Left cardiac atrium (tissue), 4 donors: ENCODE results near the gene SLPI. TPM values are rescaled to one million over a fixed set of nuclear protein-coding genes. Genes with fewer than 3 reads are reported as not detected.

Source experiments
- ATAC-seq, 2 donors: fragments of 200-7000 bp; cut with Tn5 transposase; one replicate each; pipeline ENCODE4 v1.9.1; 2020; ENCODE audit warnings: mild to moderate bottlenecking in 2 of 2, moderate library complexity in 2 of 2
- DNase-seq: peaks from one replicate; pipeline ENCODE4 v3.0.0-alpha.2; 2020
- intact Hi-C, 2 donors: fragments of 100-400 bp; cut with DNase I; formaldehyde crosslinking; loops; one replicate each; pipeline versions ENCODE4 v1.14.1 to v1.15.1; 2022 to 2023
- total RNA-seq, 2 donors: library from RNA; stranded (reverse); fragmentation: NEBNext Ultra II Directional; extraction: Animal tissue kit (Norgen Biotek cat#: 25700); gene quantifications; one replicate each; pipeline ENCODE4 v1.2.1, GENCODE V29; 2021
- donor health status: DM: no; HTN: yes; CAD: no.
- donor health status: DM: no; HTN: yes; CAD: no; lungs with severe emphysema.
- donor health status: DM: yes; HTN: yes; CAD: no.
- donor health status: Dilated cardiomyopathy.

SLPI gene
- total RNA-seq, 2 donors from 2014 or later = 44.2 to 86.7 TPM

DNA sequence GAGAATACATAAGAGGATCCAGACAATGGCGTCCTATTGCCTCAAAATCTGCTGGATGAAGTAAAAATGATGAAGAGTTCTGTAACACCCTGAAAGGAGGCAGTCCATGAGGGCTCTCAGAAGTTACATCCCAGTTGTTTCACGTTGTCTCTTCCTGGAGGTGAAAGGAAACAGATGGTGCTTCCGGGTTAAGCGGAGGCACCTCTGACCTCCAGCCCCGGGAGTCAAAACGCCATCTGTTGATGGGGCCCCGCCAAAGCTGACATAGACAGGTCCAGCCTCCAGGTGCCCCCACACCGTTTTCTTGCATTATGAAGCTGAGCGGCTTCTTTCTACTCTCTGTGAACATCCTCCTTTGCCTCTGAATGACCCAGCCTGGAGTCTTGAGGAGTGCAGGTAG lies 23.7 kb downstream of the SLPI start:
- ATAC-seq (no peak), DNase-seq (no peak)
- intact Hi-C loops = no loop called here

DNA sequence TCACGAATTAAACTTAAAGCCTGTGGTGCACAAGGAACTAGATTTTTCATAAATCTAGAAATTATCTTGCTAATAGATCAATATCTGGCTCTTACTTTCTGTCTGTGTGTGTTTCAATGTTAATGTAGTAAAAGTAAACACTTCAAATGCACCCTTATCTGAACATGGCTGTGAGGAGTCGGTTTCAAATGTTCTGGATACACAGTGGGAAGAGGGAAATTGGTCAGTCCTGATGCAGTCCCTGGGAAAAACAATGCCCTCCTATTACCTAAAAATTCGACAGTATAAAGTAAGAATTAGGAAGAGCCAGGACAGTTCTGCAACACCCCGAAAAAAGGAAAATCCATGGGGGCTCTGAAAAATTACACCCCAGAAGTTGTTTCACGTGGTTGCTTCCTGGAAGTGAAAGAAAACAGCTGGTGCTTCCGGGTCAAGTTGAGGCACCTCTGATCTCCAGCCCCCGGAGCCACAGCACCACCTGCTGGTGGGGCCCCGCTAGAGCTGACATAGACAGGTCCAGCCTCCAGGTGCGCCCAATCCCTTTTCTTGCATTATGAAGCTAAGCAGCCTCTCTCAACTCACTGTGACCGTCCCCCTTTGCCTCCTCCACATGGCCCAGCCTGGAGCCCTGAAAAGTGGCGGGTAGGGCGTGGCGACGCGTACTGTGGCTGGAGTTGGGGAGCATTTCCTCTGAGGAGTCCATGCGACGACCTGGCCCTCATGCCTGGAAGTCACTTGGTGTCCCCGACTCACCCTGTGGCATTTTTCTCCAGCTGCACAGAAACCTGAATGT lies 24.9 kb downstream of the SLPI start:
- DNase-seq (no peak), ATAC-seq (no peak)
- intact Hi-C loops = no loop called here

DNA sequence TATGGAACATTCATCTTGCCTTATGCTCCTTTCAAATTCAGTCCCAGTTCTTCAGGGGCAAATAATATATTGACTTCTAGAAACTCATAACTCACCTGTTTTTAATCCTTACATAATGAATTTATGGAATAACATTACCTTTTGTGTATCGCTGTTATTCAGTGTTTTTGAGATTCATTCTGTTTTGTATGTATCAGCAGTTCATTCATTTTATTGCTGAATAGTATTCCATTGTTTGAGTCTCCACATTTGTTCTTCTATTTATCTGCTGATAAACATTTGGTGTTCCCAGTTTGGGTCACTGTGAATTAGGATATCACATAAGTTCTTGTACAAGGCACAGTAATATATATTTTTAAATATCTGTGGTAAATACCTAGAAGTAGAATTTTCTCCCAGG lies 28.1 kb downstream of the SLPI start:
- DNase-seq (no peak), ATAC-seq (no peak)
- intact Hi-C loops = no loop called here

DNA sequence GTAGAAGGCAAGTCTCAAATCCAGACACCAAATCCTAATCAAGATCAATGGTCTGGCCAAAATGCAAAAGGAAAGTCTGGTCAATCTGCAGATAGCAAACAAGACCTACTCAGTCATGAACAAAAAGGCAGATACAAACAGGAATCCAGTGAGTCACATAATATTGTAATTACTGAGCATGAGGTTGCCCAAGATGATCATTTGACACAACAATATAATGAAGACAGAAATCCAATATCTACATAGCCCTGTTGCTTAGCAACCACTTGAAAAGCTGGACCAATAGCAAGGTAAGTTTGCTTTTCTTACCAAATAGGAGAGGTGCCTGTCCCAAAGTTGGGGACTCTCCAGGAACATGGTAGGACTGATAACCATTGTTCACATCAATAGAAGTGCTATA lies 31.2 kb downstream of the SLPI start:
- no peak for DNase-seq
- intact Hi-C loops = no loop called here
- ATAC-seq = no peak

DNA sequence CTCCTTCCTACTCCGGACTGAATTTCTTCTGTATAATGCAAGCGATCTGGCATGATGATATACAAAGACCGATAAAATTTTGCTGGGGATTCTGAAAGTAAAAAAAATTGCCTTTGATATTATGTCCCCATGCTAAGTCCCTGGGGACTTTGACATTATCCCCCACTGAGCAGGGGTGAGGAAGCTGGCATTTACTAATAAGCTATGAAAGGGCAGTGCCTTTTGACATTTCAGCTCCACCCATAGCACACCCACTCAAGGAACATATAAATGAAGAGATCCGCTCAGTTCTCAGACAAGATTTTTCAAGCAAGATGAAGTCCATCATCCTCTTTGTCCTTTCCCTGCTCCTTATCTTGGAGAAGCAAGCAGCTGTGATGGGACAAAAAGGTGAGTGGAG lies 33.3 kb downstream of the SLPI start, which contains the start of gene SEMG2:
Gene SEMG2, plus strand, starts transcription at position 298 of the 400 bp plus-strand sequence. Its CDS starts 17 bp downstream, at position 315.
- DNase-seq (no peak), ATAC-seq (no peak)
- intact Hi-C loops = no loop called here

DNA sequence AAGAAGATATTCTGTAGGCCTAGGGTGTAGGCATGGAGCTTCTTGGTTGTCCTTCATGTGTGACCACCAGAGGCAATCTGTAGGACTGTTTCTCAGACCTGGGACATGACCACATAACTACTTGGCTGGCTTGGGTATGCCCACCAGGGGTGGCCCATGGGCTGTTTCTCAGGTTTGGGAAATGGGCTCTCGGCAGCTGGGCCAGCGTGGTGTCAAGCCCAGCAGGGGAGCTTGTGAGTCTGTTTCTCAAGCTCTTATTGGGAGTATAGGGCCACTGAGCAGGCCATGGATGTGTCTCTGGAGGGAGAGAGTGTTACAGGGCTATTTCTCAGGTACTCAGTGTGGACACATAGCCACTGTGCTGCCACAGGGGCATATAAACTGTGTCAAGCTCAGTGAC lies 35.7 kb downstream of the SLPI start:
- DNase-seq (no peak), ATAC-seq (no peak)
- intact Hi-C loops = no loop called here

DNA sequence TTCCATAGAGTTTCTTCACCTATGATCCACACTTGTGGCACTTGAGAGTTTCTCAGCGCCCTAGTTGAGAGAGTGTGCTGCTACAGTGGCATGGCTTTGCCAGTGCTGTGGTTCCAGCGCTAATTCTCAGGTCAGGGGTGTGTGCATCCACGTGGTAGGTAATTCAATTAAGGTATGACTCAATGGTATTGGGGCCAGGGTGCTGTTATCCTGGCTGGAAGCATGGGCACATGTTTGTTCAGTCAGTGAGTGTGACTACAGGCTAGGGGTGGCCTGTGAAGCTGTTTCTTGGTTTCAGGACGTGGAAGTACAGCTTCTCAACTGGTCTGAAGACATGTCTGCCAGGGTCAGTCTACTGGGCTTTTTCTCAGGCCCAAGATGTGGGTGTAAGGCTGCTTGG lies 36.2 kb downstream of the SLPI start:
- no peak for ATAC-seq
- no peak for DNase-seq
- intact Hi-C loops = no loop called here

DNA sequence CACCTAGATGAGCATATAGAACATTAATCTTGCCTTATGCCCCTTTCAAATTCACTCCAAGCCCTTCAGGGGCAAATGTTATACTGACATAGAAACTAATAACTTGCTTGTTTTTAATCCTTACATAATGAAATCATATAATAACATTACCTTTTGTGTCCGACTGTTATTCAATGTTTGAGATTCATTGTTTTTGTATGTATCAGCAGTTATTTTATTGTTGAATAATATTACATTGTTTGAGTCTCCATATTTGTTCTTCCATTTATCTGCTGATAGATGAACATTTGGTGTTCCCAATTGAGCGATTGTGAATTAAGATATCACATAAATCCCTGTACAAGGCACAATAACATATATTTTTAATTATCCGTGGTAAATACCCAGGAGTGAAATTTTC lies 41.5 kb downstream of the SLPI start:
- DNase-seq = no peak
- intact Hi-C loops = no loop called here
- no peak for ATAC-seq

DNA sequence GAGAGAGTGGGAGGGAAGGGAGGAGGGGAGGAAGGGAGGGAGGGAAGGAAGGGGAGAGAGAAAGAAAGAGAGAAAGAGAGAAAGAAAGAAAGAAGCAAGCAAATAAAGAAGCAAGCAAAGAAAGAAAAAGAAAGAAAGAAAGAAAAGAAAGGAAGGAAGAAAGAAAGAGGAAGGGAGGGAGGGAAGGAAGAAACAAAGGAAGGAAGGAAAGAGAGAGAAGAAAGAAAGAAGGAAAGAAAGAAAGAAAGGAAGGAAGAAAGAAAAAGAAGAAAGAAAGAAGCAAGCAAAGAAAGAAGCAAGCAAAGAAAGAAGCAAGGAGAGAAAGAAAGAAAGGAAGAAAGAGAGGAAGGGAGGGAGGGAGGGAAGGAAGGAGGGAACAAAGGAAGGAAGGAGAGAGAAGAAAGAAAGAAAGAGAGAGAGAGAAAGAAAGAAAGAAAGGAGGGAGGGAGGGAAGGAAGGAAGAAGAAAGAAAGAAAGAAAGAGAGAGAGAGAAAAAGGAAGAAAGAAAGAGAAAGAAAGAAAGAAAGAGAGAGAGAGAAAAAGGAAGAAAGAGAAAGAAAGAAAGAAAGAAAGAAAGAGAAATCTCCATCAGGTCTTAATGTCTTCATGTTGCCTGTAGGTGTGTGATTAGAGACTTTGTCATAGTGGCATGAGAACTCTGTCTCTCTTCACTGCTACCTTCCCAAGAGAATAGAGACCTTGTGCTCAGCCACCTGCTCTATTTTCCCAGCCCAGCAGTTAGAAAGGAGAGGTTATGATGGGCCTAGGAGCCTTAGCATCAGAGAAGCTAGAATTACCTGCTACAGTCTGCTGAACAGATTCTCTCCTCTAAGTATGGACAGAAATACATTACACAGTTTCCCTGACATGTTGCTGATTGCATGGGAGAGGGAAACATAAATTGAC lies 42.5 kb downstream of the SLPI start:
- no peak for DNase-seq
- intact Hi-C loops = no loop called here
- no peak for ATAC-seq

DNA sequence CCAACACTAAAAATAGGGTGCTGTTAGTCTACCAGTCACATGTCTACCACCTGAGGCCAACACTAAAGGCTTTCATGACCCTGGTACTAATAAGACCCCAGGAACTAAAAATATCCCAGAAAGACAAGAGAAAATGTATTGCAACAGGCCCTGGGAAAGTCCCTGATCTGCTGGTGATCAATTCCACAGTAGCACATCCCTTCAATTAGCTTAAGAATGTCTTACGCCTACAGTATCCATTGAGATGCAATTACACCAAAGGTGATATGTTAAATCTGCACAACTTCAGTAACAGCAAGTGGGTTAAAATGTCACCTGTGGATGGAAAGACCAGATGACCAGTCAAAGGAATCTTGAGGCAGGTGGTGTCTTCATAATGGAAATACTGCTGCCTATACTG lies 44.4 kb downstream of the SLPI start:
- intact Hi-C loops = no loop called here
- ATAC-seq = no peak
- no peak for DNase-seq

DNA sequence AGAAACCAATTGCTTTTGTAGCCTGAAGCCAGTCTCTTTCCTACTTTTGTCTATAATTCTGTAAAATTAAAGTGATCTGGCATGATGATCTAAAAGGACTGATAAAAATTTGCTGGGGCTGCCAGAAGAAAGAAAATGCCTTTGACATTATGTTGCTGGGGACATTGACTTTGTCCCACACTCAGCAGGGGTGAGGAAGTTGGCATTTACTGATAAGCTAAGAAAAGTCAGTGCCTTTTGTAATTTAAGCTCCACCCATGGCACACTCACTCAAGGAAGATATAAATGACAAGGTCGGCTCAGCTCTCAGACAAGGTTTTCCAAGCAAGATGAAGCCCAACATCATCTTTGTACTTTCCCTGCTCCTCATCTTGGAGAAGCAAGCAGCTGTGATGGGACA lies 47.6 kb downstream of the SLPI start, which contains the start of gene SEMG1:
Gene SEMG1, plus strand, starts transcription at position 309 of the 400 bp plus-strand sequence. Its CDS starts 21 bp downstream, at position 330.
- no peak for ATAC-seq

More for the DNA sequence above, 47.6 kb downstream of the SLPI start, which contains the start of gene SEMG1:
- DNase-seq = no peak
- intact Hi-C loops = no loop called here

Other genes starting within 250 kb of the SLPI start
- under 1 TPM; 0.21 TPM for gene KCNS1, start 153.4 kb downstream of the SLPI start, total RNA-seq
- not detected for gene WFDC5, start 139.4 kb downstream of the SLPI start, total RNA-seq
- gene WFDC12, start 130.1 kb downstream of the SLPI start, total RNA-seq = not detected
- gene PI3, start 79.7 kb downstream of the SLPI start, total RNA-seq = 1 to 10 TPM in 1 of 2 donors, not detected in 1; 1.4 TPM
- gene SEMG1, start 47.5 kb downstream of the SLPI start, total RNA-seq = not detected
- not detected for gene SEMG2, start 33.2 kb downstream of the SLPI start, total RNA-seq
- not detected for gene RBPJL, start 52.3 kb upstream of the SLPI start, total RNA-seq
- gene MATN4, start 53.7 kb upstream of the SLPI start, total RNA-seq = not detected
- gene SDC4, start 93.9 kb upstream of the SLPI start, total RNA-seq = 100 to 1,000 TPM in 1 of 2 donors, 10 to 100 TPM in 1; 51.4 to 152 TPM
- 10 to 100 TPM; 23.4 to 24.1 TPM for gene SYS1, start 108.6 kb upstream of the SLPI start, total RNA-seq
- gene TP53TG5, start 123.8 kb upstream of the SLPI start, total RNA-seq = 1 to 10 TPM in 1 of 2 donors, under 1 TPM in 1; 0.68 to 2.0 TPM
- gene DBNDD2, start 153.7 kb upstream of the SLPI start, total RNA-seq = 100 to 1,000 TPM; 177 to 200 TPM
- gene PIGT, start 161.6 kb upstream of the SLPI start, total RNA-seq = 100 to 1,000 TPM; 104 to 129 TPM
- 1 to 10 TPM in 1 of 2 donors, under 1 TPM in 1; 0.52 to 6.9 TPM for gene WFDC2, start 215.2 kb upstream of the SLPI start, total RNA-seq